PFSK-1 (cell line): ENCODE measurements around the gene CIITA.

Source experiments
- FOXP2 ChIP-seq: optimal IDR thresholded peaks from 2 replicates; pipeline ENCODE3; 2011; ENCODE audit warnings: borderline replicate concordance, control low read depth, inconsistent platforms; ENCODE audit not compliant: insufficient read depth; ENCODE audit errors: extremely low read length, extremely low read depth
- POLR2AphosphoS5 ChIP-seq: IDR thresholded peaks from 2 replicates; pipeline ENCODE4 v1.6.1; 2012; ENCODE audit warnings: low read depth, mild to moderate bottlenecking, control low read depth, low read length, moderate library complexity
- SIN3A ChIP-seq: IDR thresholded peaks from 2 replicates; pipeline ENCODE4 v1.6.1; 2012; ENCODE audit warnings: mild to moderate bottlenecking, low read length, moderate library complexity, borderline replicate concordance; ENCODE audit not compliant: insufficient read depth
- TAF1 ChIP-seq: IDR thresholded peaks from 2 replicates; pipeline ENCODE4 v1.6.1; 2012; ENCODE audit warnings: low read length, control low read depth, borderline replicate concordance; ENCODE audit not compliant: insufficient read depth
- TF ChIP-seq, protein P1 (sequence below), 2 experiments: IDR thresholded peaks; 2 replicates each; pipeline versions ENCODE4 v1.6.1 to v1.8.0; 2011 to 2012; ENCODE audit warnings: low read depth in 2 of 2, low read length in 2 of 2, control low read depth in 1 of 2, inconsistent platforms in 1 of 2, mild to moderate bottlenecking in 1 of 2, moderate library complexity in 1 of 2; ENCODE audit not compliant: insufficient read depth in 1 of 2

DNA sequence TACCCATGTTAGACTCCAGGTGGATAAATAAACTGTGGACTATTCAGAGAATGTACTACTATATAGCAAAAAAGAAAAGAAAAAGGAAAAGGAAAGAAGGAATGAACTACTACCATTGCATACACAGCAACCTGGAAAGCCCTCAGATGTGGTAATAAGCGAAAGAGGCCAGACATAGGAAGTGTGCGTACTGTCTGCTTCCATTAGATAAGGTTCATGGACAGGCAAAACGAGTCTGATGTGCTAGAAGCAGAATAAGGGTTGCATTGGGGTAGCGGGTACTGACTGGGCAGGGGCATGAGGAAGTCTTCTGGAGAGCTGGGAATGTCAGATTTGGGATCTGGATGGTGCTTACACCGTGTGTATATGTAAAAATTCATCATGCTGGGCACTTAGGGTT, 89.1 kb downstream of the CIITA start:
- TF ChIP-seq POLR2AphosphoS5 (no peak), TAF1 (no peak), FOXP2 (no peak), SIN3A (no peak)
- TF ChIP-seq, protein P1, sequence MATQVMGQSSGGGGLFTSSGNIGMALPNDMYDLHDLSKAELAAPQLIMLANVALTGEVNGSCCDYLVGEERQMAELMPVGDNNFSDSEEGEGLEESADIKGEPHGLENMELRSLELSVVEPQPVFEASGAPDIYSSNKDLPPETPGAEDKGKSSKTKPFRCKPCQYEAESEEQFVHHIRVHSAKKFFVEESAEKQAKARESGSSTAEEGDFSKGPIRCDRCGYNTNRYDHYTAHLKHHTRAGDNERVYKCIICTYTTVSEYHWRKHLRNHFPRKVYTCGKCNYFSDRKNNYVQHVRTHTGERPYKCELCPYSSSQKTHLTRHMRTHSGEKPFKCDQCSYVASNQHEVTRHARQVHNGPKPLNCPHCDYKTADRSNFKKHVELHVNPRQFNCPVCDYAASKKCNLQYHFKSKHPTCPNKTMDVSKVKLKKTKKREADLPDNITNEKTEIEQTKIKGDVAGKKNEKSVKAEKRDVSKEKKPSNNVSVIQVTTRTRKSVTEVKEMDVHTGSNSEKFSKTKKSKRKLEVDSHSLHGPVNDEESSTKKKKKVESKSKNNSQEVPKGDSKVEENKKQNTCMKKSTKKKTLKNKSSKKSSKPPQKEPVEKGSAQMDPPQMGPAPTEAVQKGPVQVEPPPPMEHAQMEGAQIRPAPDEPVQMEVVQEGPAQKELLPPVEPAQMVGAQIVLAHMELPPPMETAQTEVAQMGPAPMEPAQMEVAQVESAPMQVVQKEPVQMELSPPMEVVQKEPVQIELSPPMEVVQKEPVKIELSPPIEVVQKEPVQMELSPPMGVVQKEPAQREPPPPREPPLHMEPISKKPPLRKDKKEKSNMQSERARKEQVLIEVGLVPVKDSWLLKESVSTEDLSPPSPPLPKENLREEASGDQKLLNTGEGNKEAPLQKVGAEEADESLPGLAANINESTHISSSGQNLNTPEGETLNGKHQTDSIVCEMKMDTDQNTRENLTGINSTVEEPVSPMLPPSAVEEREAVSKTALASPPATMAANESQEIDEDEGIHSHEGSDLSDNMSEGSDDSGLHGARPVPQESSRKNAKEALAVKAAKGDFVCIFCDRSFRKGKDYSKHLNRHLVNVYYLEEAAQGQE (IDR thresholded peaks at IDR 0.05; ENCODE audit: insufficient read depth in 1 of 2, low read depth in 2 of 2, low read length in 2 of 2): no peak
